K562 (cell line): Measurements from ENCODE around the gene ZNF200. TPM values are rescaled to one million over a fixed set of nuclear protein-coding genes. Genes with fewer than 3 reads are reported as not detected.
A peak's percentile ranks its signal among the peaks of the same experiment; 100 is the strongest.

Source experiments
- CTBP1 ChIP-seq: fragments of 450-650 bp; IDR thresholded peaks from 2 replicates; pipeline ENCODE4 v1.6.1; 2016; ENCODE audit warnings: borderline replicate concordance
- EHMT2 ChIP-seq: fragments of 450-650 bp; IDR thresholded peaks from 2 replicates; pipeline ENCODE4 v1.6.1; 2018; ENCODE audit warnings: antibody characterized with exemption
- FIP1L1 ChIP-seq: fragments of 200-400 bp; formaldehyde crosslinking; IDR thresholded peaks from 2 replicates; pipeline ENCODE4 v1.6.1; 2018; ENCODE audit warnings: mild to moderate bottlenecking, low read depth, low read length; ENCODE audit not compliant: poor library complexity, severe bottlenecking
- NFXL1 ChIP-seq: fragments of 450-650 bp; formaldehyde crosslinking; IDR thresholded peaks from 2 replicates; pipeline ENCODE4 v1.4.0; 2021; ENCODE audit warnings: mild to moderate bottlenecking
- NONO ChIP-seq, 2 experiments: fragments of 200-400 bp in 1 of 2; fragments of 450-650 bp in 1 of 2; formaldehyde crosslinking in 1 of 2; IDR thresholded peaks; 2 replicates each; pipeline ENCODE4 v1.6.1; 2017; ENCODE audit warnings: low read depth in 2 of 2, mild to moderate bottlenecking in 2 of 2, moderate library complexity in 2 of 2, low read length in 1 of 2
- PHF8 ChIP-seq: fragments of 200-600 bp; sonication (generic); IDR thresholded peaks from 2 replicates; pipeline ENCODE4 v1.6.1; 2012; ENCODE audit warnings: mixed run types, mild to moderate bottlenecking, inconsistent platforms, low read length, moderate library complexity, borderline replicate concordance
- POLR2H ChIP-seq: IDR thresholded peaks from 2 replicates; pipeline ENCODE4 v1.6.1; 2016; ENCODE audit warnings: missing genetic modification characterization, low read depth, mild to moderate bottlenecking, control low read depth, missing compliant biosample characterization, moderate library complexity
- TAF15 ChIP-seq: fragments of 200-400 bp; formaldehyde crosslinking; IDR thresholded peaks from 2 replicates; pipeline ENCODE4 v1.6.1; 2017; ENCODE audit warnings: mild to moderate bottlenecking, low read depth, low read length, moderate library complexity
- TEAD4 ChIP-seq, 2 experiments: sonication (generic) in 1 of 2; formaldehyde crosslinking in 1 of 2; IDR thresholded peaks; 2 replicates each; pipeline versions ENCODE4 v1.6.1 to v1.8.0; 2012 to 2022; ENCODE audit warnings: borderline replicate concordance in 1 of 2, inconsistent platforms in 1 of 2, low read length in 1 of 2, mild to moderate bottlenecking in 1 of 2, missing genetic modification reagents in 1 of 2
- U2AF1 ChIP-seq: fragments of 200-400 bp; formaldehyde crosslinking; optimal IDR thresholded peaks from 2 replicates; pipeline ENCODE3; 2017; ENCODE audit warnings: mild to moderate bottlenecking, low read depth, low read length, moderate library complexity
- ZNF282 ChIP-seq: sonication (generic); formaldehyde crosslinking; IDR thresholded peaks from 2 replicates; pipeline ENCODE4 v1.8.1; 2023; ENCODE audit warnings: missing genetic modification reagents
- polyA plus RNA-seq, 8 experiments: library from polyadenylated mRNA; depleted of rRNA in 4 of 8; stranded (reverse) in 5 of 8; unstranded in 3 of 8; fragments of >200 nt; fragmentation: Nextera tagmentation in 2 of 8; fragmentation: Illumina TruSeq in 1 of 8; extraction: Ambion mirVana in 2 of 8; extraction: Trizol in 1 of 8; gene quantifications; 2 replicates each; pipeline versions ENCODE4 v1.2.1 to v1.2.3, GENCODE V29; 2011 to 2014; ENCODE audit warnings: inconsistent platforms in 1 of 8, missing spikeins in 1 of 8
- total RNA-seq, 7 experiments: library from RNA; depleted of rRNA in 6 of 7; stranded (reverse); fragments of >200 nt in 6 of 7; fragmentation: Illumina TruSeq in 2 of 7; extraction: Trizol in 2 of 7; gene quantifications; 2 replicates each; pipeline versions ENCODE4 v1.2.1 to v1.2.3, GENCODE V29; 2011 to 2021; ENCODE audit warnings: low replicate concordance in 1 of 7
- TF ChIP-seq, protein P1 (sequence below): fragments of 450-650 bp; IDR thresholded peaks from 2 replicates; pipeline ENCODE4 v1.6.1; 2016; ENCODE audit warnings: mild to moderate bottlenecking, moderate library complexity
- TF ChIP-seq, protein P2 (sequence below): fragments of 450-650 bp; conservative IDR thresholded peaks from 2 replicates; pipeline ENCODE4 v1.6.1; 2016; ENCODE audit warnings: missing genetic modification characterization, low read depth, mild to moderate bottlenecking, control low read depth, missing compliant biosample characterization

The ZNF200 gene
- total and polyA plus RNA-seq, 9 of the 15 experiments (the other 6 are each of a cell fraction or from before 2014, with no cell fraction given) = 4.8 to 14.5 (median 9.2) TPM

DNA sequence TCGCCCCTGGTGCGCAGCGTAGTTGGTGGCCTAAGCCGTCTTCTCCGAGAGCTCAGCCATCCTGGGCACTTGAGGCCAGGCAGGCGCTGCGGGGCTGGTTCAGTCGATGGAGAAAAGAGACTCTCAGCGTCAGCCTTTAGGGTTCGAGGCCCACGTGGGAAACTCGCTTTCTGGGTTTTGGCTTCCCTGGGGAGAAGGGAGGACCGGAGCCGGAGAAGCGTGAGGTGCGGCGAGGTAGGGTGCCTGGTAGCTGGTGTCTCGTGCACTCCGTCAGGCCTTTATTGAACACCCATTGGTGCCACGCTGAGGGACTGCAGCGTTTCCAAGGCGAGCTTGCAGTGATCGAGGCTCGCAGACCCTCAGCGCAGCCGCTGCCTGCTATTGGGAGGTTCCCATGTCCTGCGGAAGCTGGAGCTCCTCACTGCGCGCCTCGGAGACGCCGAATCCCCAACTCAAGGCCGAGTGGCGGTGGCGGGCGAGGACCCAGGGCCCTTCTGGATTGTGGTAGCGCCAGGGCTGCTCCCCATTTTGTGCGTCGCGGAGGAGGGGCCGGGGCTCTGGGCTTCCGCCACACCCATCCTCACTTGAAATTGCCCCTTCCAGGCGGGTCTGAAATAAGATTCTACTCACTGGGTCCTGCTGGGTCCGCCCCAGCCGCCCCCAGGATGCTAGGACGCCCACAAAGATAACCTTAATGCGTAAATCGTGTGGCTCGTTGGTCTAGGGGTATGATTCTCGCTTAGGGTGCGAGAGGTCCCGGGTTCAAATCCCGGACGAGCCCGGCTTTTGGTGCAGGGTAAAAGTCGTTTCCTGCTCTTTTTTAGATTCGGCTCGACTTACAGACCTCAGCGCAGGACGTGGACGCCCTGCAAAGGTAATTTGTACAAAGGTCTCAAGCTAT, 45.8 kb downstream of the ZNF200 start (continued):
- TF ChIP-seq, protein P1, sequence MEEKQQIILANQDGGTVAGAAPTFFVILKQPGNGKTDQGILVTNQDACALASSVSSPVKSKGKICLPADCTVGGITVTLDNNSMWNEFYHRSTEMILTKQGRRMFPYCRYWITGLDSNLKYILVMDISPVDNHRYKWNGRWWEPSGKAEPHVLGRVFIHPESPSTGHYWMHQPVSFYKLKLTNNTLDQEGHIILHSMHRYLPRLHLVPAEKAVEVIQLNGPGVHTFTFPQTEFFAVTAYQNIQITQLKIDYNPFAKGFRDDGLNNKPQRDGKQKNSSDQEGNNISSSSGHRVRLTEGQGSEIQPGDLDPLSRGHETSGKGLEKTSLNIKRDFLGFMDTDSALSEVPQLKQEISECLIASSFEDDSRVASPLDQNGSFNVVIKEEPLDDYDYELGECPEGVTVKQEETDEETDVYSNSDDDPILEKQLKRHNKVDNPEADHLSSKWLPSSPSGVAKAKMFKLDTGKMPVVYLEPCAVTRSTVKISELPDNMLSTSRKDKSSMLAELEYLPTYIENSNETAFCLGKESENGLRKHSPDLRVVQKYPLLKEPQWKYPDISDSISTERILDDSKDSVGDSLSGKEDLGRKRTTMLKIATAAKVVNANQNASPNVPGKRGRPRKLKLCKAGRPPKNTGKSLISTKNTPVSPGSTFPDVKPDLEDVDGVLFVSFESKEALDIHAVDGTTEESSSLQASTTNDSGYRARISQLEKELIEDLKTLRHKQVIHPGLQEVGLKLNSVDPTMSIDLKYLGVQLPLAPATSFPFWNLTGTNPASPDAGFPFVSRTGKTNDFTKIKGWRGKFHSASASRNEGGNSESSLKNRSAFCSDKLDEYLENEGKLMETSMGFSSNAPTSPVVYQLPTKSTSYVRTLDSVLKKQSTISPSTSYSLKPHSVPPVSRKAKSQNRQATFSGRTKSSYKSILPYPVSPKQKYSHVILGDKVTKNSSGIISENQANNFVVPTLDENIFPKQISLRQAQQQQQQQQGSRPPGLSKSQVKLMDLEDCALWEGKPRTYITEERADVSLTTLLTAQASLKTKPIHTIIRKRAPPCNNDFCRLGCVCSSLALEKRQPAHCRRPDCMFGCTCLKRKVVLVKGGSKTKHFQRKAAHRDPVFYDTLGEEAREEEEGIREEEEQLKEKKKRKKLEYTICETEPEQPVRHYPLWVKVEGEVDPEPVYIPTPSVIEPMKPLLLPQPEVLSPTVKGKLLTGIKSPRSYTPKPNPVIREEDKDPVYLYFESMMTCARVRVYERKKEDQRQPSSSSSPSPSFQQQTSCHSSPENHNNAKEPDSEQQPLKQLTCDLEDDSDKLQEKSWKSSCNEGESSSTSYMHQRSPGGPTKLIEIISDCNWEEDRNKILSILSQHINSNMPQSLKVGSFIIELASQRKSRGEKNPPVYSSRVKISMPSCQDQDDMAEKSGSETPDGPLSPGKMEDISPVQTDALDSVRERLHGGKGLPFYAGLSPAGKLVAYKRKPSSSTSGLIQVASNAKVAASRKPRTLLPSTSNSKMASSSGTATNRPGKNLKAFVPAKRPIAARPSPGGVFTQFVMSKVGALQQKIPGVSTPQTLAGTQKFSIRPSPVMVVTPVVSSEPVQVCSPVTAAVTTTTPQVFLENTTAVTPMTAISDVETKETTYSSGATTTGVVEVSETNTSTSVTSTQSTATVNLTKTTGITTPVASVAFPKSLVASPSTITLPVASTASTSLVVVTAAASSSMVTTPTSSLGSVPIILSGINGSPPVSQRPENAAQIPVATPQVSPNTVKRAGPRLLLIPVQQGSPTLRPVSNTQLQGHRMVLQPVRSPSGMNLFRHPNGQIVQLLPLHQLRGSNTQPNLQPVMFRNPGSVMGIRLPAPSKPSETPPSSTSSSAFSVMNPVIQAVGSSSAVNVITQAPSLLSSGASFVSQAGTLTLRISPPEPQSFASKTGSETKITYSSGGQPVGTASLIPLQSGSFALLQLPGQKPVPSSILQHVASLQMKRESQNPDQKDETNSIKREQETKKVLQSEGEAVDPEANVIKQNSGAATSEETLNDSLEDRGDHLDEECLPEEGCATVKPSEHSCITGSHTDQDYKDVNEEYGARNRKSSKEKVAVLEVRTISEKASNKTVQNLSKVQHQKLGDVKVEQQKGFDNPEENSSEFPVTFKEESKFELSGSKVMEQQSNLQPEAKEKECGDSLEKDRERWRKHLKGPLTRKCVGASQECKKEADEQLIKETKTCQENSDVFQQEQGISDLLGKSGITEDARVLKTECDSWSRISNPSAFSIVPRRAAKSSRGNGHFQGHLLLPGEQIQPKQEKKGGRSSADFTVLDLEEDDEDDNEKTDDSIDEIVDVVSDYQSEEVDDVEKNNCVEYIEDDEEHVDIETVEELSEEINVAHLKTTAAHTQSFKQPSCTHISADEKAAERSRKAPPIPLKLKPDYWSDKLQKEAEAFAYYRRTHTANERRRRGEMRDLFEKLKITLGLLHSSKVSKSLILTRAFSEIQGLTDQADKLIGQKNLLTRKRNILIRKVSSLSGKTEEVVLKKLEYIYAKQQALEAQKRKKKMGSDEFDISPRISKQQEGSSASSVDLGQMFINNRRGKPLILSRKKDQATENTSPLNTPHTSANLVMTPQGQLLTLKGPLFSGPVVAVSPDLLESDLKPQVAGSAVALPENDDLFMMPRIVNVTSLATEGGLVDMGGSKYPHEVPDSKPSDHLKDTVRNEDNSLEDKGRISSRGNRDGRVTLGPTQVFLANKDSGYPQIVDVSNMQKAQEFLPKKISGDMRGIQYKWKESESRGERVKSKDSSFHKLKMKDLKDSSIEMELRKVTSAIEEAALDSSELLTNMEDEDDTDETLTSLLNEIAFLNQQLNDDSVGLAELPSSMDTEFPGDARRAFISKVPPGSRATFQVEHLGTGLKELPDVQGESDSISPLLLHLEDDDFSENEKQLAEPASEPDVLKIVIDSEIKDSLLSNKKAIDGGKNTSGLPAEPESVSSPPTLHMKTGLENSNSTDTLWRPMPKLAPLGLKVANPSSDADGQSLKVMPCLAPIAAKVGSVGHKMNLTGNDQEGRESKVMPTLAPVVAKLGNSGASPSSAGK = peak; percentile 95
- TF ChIP-seq FIP1L1 (peak; percentile 40), CTBP1 (peak; percentile 54; the same call in 1 of the 2 replicates), POLR2H (tag) (peak; percentile 99), PHF8 (peak; percentile 56; the same call in 1 of the 2 replicates), TAF15 (no peak), EHMT2 (no peak), ZNF282 (CRISPR knock-in tag) (peak; percentile 91), NFXL1 (no peak), U2AF1 (no peak), NONO (IDR thresholded peaks at IDR 0.05; ENCODE audit: low read depth in 2 of 2, low read length in 1 of 2) (no peak), TEAD4 (IDR thresholded peaks at IDR 0.05; ENCODE audit: low read length) (peak; percentile 56; the same call in 1 of the 2 replicates), TEAD4 (CRISPR knock-in tag; IDR thresholded peaks at IDR 0.05; ENCODE audit: borderline replicate concordance) (no peak)
- TF ChIP-seq, protein P2, sequence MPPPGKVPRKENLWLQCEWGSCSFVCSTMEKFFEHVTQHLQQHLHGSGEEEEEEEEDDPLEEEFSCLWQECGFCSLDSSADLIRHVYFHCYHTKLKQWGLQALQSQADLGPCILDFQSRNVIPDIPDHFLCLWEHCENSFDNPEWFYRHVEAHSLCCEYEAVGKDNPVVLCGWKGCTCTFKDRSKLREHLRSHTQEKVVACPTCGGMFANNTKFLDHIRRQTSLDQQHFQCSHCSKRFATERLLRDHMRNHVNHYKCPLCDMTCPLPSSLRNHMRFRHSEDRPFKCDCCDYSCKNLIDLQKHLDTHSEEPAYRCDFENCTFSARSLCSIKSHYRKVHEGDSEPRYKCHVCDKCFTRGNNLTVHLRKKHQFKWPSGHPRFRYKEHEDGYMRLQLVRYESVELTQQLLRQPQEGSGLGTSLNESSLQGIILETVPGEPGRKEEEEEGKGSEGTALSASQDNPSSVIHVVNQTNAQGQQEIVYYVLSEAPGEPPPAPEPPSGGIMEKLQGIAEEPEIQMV (tag) = peak; percentile 97
